BLaER1 treated with 17β-estradiol and CSF1 and Interleukin-3, amounts not matched to agents 10 nM and 100 nM (cell line): Measurements from ENCODE around the gene FAM13A.

ENCODE experiments used
- H3K27ac ChIP-seq, 11 experiments: shearing (Covaris generic); formaldehyde crosslinking; 2 replicates each; pipeline ENCODE4 v1.8.1; 2022
- H3K27me3 ChIP-seq, 11 experiments: shearing (Covaris generic); formaldehyde crosslinking; 2 replicates each; pipeline ENCODE4 v1.8.1; 2022
- H3K36me3 ChIP-seq, 11 experiments: shearing (Covaris generic); formaldehyde crosslinking; 2 replicates each; pipeline ENCODE4 v1.8.1; 2022
- H3K4me1 ChIP-seq, 10 experiments: shearing (Covaris generic); formaldehyde crosslinking; 2 replicates each; pipeline ENCODE4 v1.8.1; 2022
- H3K4me2 ChIP-seq, 11 experiments: shearing (Covaris generic); formaldehyde crosslinking; 2 replicates each; pipeline ENCODE4 v1.8.1; 2022
- H3K4me3 ChIP-seq, 10 experiments: shearing (Covaris generic); formaldehyde crosslinking; 2 replicates each; pipeline ENCODE4 v1.8.1; 2022
- H3K9ac ChIP-seq, 11 experiments: shearing (Covaris generic); formaldehyde crosslinking; 2 replicates each; pipeline ENCODE4 v1.8.1; 2022
- H3K9me3 ChIP-seq, 11 experiments: shearing (Covaris generic); formaldehyde crosslinking; replicated peaks in 1 of 11; 2 replicates each; pipeline ENCODE4 v1.8.1; 2022
- H4K20me1 ChIP-seq, 11 experiments: shearing (Covaris generic); formaldehyde crosslinking; 2 replicates each; pipeline ENCODE4 v1.8.1; 2022
- Cebpa-rat ChIP-seq, 11 experiments: shearing (Covaris generic); IDR thresholded peaks; 2 replicates each; pipeline ENCODE4 v1.8.1; 2022

The FAM13A gene

DNA sequence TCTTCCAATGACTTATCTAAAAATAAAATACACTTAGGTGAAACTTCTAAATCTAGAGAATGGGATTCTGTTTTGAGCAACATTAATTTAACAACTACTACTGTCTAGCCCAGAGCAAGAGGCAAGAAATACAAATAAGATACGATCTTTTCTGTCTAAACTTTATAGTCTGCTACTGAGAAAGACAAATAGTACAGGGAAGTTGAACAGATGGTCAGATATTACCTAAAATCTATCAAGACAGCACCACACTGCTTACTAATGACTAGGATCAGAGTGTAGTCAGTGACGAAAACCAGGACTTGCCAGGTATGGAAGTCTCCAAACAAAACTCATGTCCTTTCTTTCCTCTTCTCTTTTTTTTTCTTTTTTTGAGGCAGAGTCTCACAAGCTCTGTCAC, 7.1 kb downstream of the FAM13A start:
- Histone ChIP-seq H3K27ac (no peak overlapping the region), H4K20me1 (no peaks in the 10 kb centered on the region), H3K9ac (no peak overlapping the region), H3K9me3 (peaks cover 0 to 9% (median 0%) of the 10 kb centered on the region in 11 experiments; a peak in 3 of 22 replicates), H3K4me3 (no peak overlapping the region), H3K36me3 (no peaks in the 10 kb centered on the region), H3K4me2 (no peak overlapping the region), H3K4me1 (peaks cover 0 to 4% (median 0%) of the 10 kb centered on the region in 10 experiments; a peak in 2 of 20 replicates), H3K27me3 (no peaks in the 10 kb centered on the region)
- no peak for TF ChIP-seq Cebpa-rat (IDR thresholded peaks at IDR 0.05)

- Histone ChIP-seq H3K36me3 (no peaks in the 10 kb centered on the region), H3K9ac (no peak overlapping the region), H3K27me3 (no peaks in the 10 kb centered on the region), H3K9me3 (peaks cover 0 to 9% (median 0%) of the 10 kb centered on the region in 11 experiments; a peak in 4 of 22 replicates), H4K20me1 (no peaks in the 10 kb centered on the region), H3K4me1 (peaks cover 0 to 6% (median 0%) of the 10 kb centered on the region in 10 experiments; a peak in 2 of 20 replicates), H3K4me2 (no peak overlapping the region), H3K27ac (no peak overlapping the region), H3K4me3 (no peak overlapping the region)
- no peak for TF ChIP-seq Cebpa-rat (IDR thresholded peaks at IDR 0.05)
Measured at GRCh38 chr4:89048906-89049601, 7.9 kb downstream of the FAM13A start.

DNA sequence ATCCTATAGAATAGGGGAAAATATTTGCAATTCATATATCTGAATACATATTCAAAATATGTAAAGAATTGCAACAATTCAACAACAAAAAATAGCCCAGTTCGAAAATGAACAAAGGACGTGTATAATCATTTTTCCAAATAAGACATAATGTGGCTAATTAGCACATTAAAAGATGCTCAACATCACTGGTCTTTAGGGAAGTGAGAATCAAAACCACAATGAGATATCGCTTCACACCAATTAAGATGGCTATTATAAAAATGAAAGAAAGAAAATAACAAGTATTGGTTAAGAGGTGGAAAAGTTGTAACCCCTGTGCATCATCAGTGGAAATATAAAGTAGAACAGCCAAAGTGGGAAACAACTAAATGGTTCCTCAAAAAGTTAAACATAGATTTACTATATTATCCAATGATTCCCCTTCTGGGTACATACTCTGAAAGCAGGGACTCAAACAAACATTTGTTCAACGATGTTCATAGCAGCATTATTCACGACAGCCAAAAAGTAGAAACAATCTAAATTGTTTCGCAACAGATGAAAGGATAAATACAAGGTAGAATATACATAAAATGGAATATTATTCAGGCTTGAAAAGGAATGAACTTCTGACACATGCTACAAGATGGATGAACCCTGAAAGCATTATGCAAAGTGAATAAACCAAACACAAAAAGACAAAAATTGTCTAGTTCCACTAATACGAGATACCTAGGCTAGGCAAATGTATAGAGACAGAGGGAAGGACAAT, 12.7 kb downstream of the FAM13A start:
- no peaks in the 10 kb centered on the region for H3K36me3 ChIP-seq
- H3K4me2 ChIP-seq = no peak overlapping the region
- H3K9me3 ChIP-seq = no peaks in the 10 kb centered on the region; a peak in 1 of 22 replicates
- no peak overlapping the region for H3K27ac ChIP-seq
- no peak overlapping the region for H3K4me3 ChIP-seq
- no peaks in the 10 kb centered on the region for H3K27me3 ChIP-seq
- TF ChIP-seq Cebpa-rat (IDR thresholded peaks at IDR 0.05) = 0 out of 22 replicates have a peak, but pooled peaks of 1 of the 11 experiments have one; percentile 22
- H3K9ac ChIP-seq = no peak overlapping the region
- peaks cover 0 to 6% (median 0%) of the 10 kb centered on the region in 10 experiments; a peak in 2 of 20 replicates for H3K4me1 ChIP-seq
- no peaks in the 10 kb centered on the region for H4K20me1 ChIP-seq

DNA sequence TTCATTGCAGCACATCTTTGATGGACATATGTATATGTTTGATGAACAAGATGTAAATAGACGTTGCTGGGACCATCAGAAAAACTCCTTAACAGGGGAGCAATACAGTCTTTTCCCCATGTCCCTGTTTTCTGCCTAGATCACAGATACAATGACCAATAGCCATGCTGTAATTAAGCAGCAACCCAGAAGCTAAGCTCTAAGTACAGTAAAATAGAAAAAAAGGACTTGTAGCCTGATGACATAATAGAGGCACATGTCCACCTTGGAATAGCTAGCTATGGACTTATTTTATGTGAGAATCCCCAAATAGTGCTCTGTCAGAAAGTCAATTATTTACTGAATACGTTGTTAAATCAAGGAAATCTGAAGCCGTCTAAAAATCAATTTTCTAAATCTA, 14.9 kb downstream of the FAM13A start:
- Histone ChIP-seq H3K36me3 (no peaks in the 10 kb centered on the region), H3K9ac (no peak overlapping the region), H3K4me3 (no peak overlapping the region), H3K27me3 (no peaks in the 10 kb centered on the region), H3K27ac (no peak overlapping the region), H3K9me3 (peaks cover 2 to 7% (median 4%) of the 10 kb centered on the region in 11 experiments; a peak in 21 of 22 replicates), H4K20me1 (no peaks in the 10 kb centered on the region), H3K4me2 (no peak overlapping the region), H3K4me1 (peaks cover 0 to 6% (median 0%) of the 10 kb centered on the region in 10 experiments; a peak in 2 of 20 replicates)
- no peak for TF ChIP-seq Cebpa-rat (IDR thresholded peaks at IDR 0.05)

DNA sequence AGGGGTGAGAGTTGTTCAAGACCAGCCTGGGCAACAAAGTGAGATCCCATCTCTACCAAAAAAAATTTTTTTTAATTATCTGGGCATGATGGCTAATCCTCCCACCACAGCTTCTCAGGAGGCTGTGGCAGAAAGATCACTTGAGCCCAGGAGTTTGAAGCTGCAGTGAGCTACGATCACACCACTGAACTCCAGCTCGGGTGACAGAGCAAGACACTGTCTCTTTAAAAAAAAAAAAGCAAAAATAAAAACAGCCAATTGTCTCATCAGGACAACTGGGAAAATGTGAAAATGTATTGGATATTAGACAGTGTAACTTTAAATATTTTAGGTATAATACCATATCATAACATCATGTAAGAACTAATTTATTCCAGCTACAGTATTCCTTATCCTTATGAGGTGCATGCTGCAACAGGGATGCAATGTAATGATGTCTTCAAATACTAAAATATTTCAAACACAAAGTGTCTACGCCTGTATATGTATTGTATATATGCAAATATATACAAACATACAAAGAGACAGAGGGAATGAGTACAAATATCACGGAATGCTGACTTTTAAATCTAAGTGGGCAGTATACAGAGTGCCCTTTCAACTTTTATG, 17.2 kb downstream of the FAM13A start:
- H3K27me3 ChIP-seq = no peaks in the 10 kb centered on the region
- H3K27ac ChIP-seq = no peak overlapping the region
- H3K9ac ChIP-seq = no peak overlapping the region
- no peak overlapping the region for H3K4me2 ChIP-seq
- peaks cover 18 to 28% (median 24%) of the 10 kb centered on the region in 11 experiments for H3K9me3 ChIP-seq
- no peak for TF ChIP-seq Cebpa-rat (IDR thresholded peaks at IDR 0.05)
- H4K20me1 ChIP-seq = no peaks in the 10 kb centered on the region
- H3K4me1 ChIP-seq = peaks cover 0 to 2% (median 0%) of the 10 kb centered on the region in 10 experiments; a peak in 2 of 20 replicates
- H3K36me3 ChIP-seq = no peaks in the 10 kb centered on the region
- H3K4me3 ChIP-seq = no peak overlapping the region

DNA sequence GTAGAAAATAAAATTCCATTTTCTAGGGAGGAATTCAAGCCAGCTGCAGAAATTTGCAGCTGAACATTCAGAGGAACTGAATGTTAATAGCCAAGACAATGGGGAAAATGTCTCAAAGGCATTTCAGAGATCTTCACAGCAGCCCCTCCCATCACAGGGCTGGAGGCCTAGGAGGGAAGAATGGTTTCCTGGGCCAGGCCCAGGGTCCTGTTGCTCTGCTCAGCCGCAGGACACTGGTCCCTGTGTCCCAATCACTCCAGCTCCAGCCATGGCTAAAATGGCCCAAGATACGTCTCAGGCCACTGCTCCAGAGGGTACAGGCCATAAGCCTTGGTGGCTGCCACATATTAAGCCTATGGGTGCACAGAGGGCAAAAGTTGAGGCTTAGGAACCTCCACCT, 20.4 kb downstream of the FAM13A start:
- H3K9ac ChIP-seq = no peak overlapping the region

DNA sequence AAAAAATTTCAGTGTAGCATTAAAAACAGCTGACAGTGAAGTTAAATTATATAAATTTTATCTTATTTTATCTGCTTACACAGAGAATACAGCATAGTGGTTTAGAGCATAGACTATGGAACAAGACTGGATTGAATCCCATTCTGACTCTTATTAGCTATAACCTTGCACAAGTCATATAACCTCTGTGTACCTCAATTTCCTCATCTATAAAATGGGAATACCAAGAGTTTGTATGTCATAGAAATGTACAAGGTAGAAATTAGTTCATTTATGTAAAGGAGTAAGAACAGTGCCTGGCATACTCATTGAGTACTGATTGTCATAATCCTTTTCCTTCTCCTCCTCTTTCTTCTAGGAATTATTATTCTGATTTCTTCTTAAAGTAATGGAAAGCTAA, 25.7 kb downstream of the FAM13A start:
- H3K27ac ChIP-seq = no peak overlapping the region
- no peaks in the 10 kb centered on the region for H3K27me3 ChIP-seq
- no peak overlapping the region for H3K4me3 ChIP-seq
- peaks cover 8 to 19% (median 13%) of the 10 kb centered on the region in 11 experiments; a peak in 21 of 22 replicates for H3K9me3 ChIP-seq
- H3K9ac ChIP-seq = no peak overlapping the region
- no peak for TF ChIP-seq Cebpa-rat (IDR thresholded peaks at IDR 0.05)
- no peaks in the 10 kb centered on the region for H4K20me1 ChIP-seq
- no peaks in the 10 kb centered on the region for H3K4me1 ChIP-seq
- no peaks in the 10 kb centered on the region for H3K36me3 ChIP-seq
- H3K4me2 ChIP-seq = no peak overlapping the region

More for the DNA sequence above, 20.4 kb downstream of the FAM13A start:
- Histone ChIP-seq H3K36me3 (no peaks in the 10 kb centered on the region), H3K4me3 (no peak overlapping the region), H3K27me3 (no peaks in the 10 kb centered on the region), H3K4me1 (no peaks in the 10 kb centered on the region), H3K4me2 (no peak overlapping the region), H3K27ac (no peak overlapping the region), H3K9me3 (peaks cover 18 to 30% (median 26%) of the 10 kb centered on the region in 11 experiments), H4K20me1 (no peaks in the 10 kb centered on the region)
- TF ChIP-seq Cebpa-rat (IDR thresholded peaks at IDR 0.05) = no peak

- H3K27ac ChIP-seq = no peak overlapping the region
Measured at GRCh38 chr4:89029591-89029990, 27.4 kb downstream of the FAM13A start.

GRCh38 chr4:89026542-89026941, 30.4 kb downstream of the FAM13A start:
- no peak for TF ChIP-seq Cebpa-rat (IDR thresholded peaks at IDR 0.05)
- no peaks in the 10 kb centered on the region for H3K27me3 ChIP-seq
- no peaks in the 10 kb centered on the region for H3K36me3 ChIP-seq
- peaks cover 0 to 17% (median 0%) of the 10 kb centered on the region in 10 experiments; a peak in 6 of 20 replicates for H3K4me1 ChIP-seq
- H3K9me3 ChIP-seq = no peaks in the 10 kb centered on the region
- H4K20me1 ChIP-seq = no peaks in the 10 kb centered on the region
- H3K27ac ChIP-seq = no peak overlapping the region
- H3K4me3 ChIP-seq = no peak overlapping the region
- H3K4me2 ChIP-seq = no peak overlapping the region
- H3K9ac ChIP-seq = no peak overlapping the region

More at GRCh38 chr4:89029591-89029990, 27.4 kb downstream of the FAM13A start:
- Histone ChIP-seq H4K20me1 (no peaks in the 10 kb centered on the region), H3K9ac (no peak overlapping the region), H3K4me2 (no peak overlapping the region), H3K4me3 (no peak overlapping the region), H3K9me3 (peaks cover 0 to 2% (median 0%) of the 10 kb centered on the region in 11 experiments; a peak in 2 of 22 replicates), H3K27me3 (no peaks in the 10 kb centered on the region), H3K4me1 (no peaks in the 10 kb centered on the region), H3K36me3 (no peaks in the 10 kb centered on the region)
- TF ChIP-seq Cebpa-rat (IDR thresholded peaks at IDR 0.05) = no peak
